ENCODE measurements around the gene RASAL3.
"Not testable (repeated sequence)": the region's sequence is repeated elsewhere in the genome, so short reads cannot be mapped to it uniquely, and the experiment has no call there.

The RASAL3 gene

GRCh38 chr19:15418579-15419412 lies 45.5 kb downstream of the RASAL3 start, which contains the start of gene AKAP8L:
Gene AKAP8L, minus strand, starts transcription at chr19:15418988. Its CDS starts 65 bp downstream, at chr19:15418923.
- DNase-seq = peak; percentile 98

- DNase-seq = no peak
Measured at GRCh38 chr19:15418231-15418578, 46.1 kb downstream of the RASAL3 start.

GRCh38 chr19:15417699-15418098 lies 46.6 kb downstream of the RASAL3 start:
- DNase-seq = no peak

GRCh38 chr19:15412832-15413231 lies 51.5 kb downstream of the RASAL3 start:
- no peak for DNase-seq

- DNase-seq = not testable (repeated sequence)
Measured at GRCh38 chr19:15411351-15411750, 53.0 kb downstream of the RASAL3 start.

- DNase-seq = no peak
Measured at GRCh38 chr19:15404780-15405211, 59.5 kb downstream of the RASAL3 start.

GRCh38 chr19:15404097-15404779 lies 60.1 kb downstream of the RASAL3 start:
- DNase-seq = no peak

GRCh38 chr19:15403151-15403531 lies 61.2 kb downstream of the RASAL3 start:
- no peak for DNase-seq

GRCh38 chr19:15402411-15403150 lies 61.8 kb downstream of the RASAL3 start:
- no peak for DNase-seq
